Stimulated activated CD4-positive, alpha-beta T cell treated with anti-CD3 and anti-CD28 coated beads, TNF-alpha, amount 100 ng/mL, for 48 hours (primary cell): ENCODE results near the gene PMVK.

Experiments used
- DNase-seq, 3 donors: peaks; one replicate each; pipeline ENCODE4 v3.0.0-alpha.2; 2020; ENCODE audit warnings: low read depth in 3 of 3

The PMVK gene

GRCh38 chr1:154967331-154967950, 30.9 kb upstream of the PMVK start:
- DNase-seq = no peak

- DNase-seq = no peak
Observed at GRCh38 chr1:154966111-154966510, 29.6 kb upstream of the PMVK start.

GRCh38 chr1:154964359-154964758, 27.8 kb upstream of the PMVK start:
- no peak for DNase-seq

- DNase-seq = no peak
Observed at GRCh38 chr1:154963643-154964042, 27.1 kb upstream of the PMVK start.

- no peak for DNase-seq
Observed at GRCh38 chr1:154962795-154963330, 26.3 kb upstream of the PMVK start.

GRCh38 chr1:154962156-154962749, 25.7 kb upstream of the PMVK start:
- DNase-seq = no peak

- DNase-seq = peak; percentile 63 to 80 (median 65)
Observed at GRCh38 chr1:154961207-154962155, 25.0 kb upstream of the PMVK start, which contains the start of gene PYGO2. PYGO2 (minus strand) TSS chr1:154961782; CDS start chr1:154961576, 206 bp downstream.

- DNase-seq = no peak
Observed at GRCh38 chr1:154960446-154961136, 24.1 kb upstream of the PMVK start.

GRCh38 chr1:154959426-154959780, 22.9 kb upstream of the PMVK start:
- no peak for DNase-seq

GRCh38 chr1:154958681-154959425, 22.3 kb upstream of the PMVK start:
- DNase-seq = no peak

GRCh38 chr1:154958036-154958435, 21.5 kb upstream of the PMVK start:
- DNase-seq = no peak

GRCh38 chr1:154957091-154957657, 20.7 kb upstream of the PMVK start:
- DNase-seq = no peak

GRCh38 chr1:154956544-154956941, 20.0 kb upstream of the PMVK start:
- no peak for DNase-seq

- peak; percentile 53 to 66 (median 55) for DNase-seq
Observed at GRCh38 chr1:154955718-154956543, 19.4 kb upstream of the PMVK start, which contains the start of gene PBXIP1. PBXIP1 (minus strand) TSS chr1:154956099; CDS start chr1:154953721, 2,378 bp downstream.

- peak; percentile 64 to 79 (median 70) for DNase-seq
Observed at GRCh38 chr1:154955039-154955717, 18.7 kb upstream of the PMVK start.

GRCh38 chr1:154954541-154954940, 18.0 kb upstream of the PMVK start:
- no peak for DNase-seq

GRCh38 chr1:154953611-154954038, 17.1 kb upstream of the PMVK start:
- DNase-seq = no peak

- DNase-seq = no peak
Observed at GRCh38 chr1:154952664-154953063, 16.1 kb upstream of the PMVK start.
